Breast epithelium (tissue), 3 donors: ENCODE measurements around the gene NAPB.

Source experiments
- POLR2AphosphoS5 ChIP-seq, 3 donors: sonication (generic); formaldehyde crosslinking; IDR thresholded peaks; one replicate each; pipeline ENCODE4 v1.6.1; 2017; ENCODE audit warnings: antibody characterized with exemption in 3 of 3
- TF ChIP-seq, protein P1 (sequence below), 3 donors: fragments of 450-650 bp; IDR thresholded peaks; one replicate each; pipeline ENCODE4 v1.5.1; 2016 to 2017; ENCODE audit warnings: antibody characterized with exemption in 3 of 3, mild to moderate bottlenecking in 3 of 3, moderate library complexity in 3 of 3

DNA sequence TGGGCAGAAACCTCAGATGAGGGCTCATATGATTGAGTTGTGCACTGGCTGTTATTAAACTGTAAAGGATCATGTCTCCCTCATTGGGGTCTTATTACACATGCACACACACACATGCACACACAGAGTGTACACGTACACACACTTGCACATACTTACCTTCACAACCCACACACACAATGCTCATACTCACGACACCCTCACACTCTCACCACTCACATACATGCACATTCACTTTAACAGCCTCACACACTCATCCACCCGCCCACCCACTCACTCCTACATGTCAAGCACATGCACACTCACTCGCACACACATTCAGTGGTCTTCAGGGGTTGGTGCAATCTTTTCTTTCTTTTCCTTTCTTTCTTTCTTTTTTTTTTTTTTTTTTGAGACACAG is 23.6 kb upstream of the NAPB start:
- TF ChIP-seq, protein P1, sequence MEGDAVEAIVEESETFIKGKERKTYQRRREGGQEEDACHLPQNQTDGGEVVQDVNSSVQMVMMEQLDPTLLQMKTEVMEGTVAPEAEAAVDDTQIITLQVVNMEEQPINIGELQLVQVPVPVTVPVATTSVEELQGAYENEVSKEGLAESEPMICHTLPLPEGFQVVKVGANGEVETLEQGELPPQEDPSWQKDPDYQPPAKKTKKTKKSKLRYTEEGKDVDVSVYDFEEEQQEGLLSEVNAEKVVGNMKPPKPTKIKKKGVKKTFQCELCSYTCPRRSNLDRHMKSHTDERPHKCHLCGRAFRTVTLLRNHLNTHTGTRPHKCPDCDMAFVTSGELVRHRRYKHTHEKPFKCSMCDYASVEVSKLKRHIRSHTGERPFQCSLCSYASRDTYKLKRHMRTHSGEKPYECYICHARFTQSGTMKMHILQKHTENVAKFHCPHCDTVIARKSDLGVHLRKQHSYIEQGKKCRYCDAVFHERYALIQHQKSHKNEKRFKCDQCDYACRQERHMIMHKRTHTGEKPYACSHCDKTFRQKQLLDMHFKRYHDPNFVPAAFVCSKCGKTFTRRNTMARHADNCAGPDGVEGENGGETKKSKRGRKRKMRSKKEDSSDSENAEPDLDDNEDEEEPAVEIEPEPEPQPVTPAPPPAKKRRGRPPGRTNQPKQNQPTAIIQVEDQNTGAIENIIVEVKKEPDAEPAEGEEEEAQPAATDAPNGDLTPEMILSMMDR (IDR thresholded peaks at IDR 0.05) = no peak
- TF ChIP-seq POLR2AphosphoS5 (IDR thresholded peaks at IDR 0.05) = no peak
